Measurements from ENCODE around the gene RFFL.

DNA sequence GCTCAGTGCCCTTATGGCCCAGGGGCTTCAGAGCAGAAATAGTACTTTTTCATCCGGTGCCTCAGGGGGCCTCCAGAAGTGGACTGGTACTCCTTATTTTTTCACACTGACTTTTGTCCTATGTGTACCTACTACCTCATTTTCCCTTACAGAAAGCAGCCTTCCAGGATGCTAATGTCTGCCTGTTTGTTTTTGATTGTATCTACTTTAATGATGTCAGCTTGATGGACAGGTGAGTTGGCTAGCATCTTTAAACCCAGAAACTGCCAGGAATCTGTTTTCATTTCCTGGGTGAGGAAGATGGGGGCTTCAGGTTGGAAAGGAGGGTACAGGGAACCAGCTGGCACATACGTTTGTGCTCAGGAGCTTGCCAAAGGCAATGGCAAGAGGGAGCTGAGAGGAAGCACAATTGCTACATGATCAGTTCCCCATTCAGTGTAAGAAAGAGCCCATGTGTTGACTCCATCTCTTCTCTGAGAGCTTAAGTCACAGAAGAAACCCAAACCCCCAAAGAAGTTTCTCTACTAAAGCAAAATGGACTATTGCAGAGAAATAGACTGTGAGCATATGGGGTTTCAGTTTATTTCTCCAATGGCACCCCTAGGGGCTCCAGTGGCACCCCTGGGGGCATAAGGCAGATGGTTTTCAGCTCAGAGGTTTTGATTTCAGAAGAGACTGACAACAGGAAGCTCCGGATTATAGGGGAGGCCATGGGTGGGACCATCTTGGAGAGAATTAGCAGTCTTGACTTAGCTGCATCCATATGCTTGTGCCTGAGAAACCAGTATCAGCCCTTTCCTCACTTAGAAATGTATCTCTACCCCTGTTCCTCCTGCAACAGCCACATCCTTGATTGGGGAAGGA, 66.9 kb downstream of the RFFL start:
- TF ChIP-seq HMGXB4 (CRISPR knock-in tag; IDR thresholded peaks at IDR 0.05) = no peak
- TF ChIP-seq ELF1 (tag; IDR thresholded peaks at IDR 0.05) = no peak
- TF ChIP-seq YY1 (IDR thresholded peaks at IDR 0.05; ENCODE audit: borderline replicate concordance in 1 of 3, control insufficient read depth in 1 of 3, extremely low read depth in 1 of 3, insufficient read depth in 3 of 3, insufficient read length in 1 of 3, insufficient replicate concordance in 2 of 3, low read depth in 1 of 3, low read length in 2 of 3) = no peak
- TF ChIP-seq, protein P1, sequence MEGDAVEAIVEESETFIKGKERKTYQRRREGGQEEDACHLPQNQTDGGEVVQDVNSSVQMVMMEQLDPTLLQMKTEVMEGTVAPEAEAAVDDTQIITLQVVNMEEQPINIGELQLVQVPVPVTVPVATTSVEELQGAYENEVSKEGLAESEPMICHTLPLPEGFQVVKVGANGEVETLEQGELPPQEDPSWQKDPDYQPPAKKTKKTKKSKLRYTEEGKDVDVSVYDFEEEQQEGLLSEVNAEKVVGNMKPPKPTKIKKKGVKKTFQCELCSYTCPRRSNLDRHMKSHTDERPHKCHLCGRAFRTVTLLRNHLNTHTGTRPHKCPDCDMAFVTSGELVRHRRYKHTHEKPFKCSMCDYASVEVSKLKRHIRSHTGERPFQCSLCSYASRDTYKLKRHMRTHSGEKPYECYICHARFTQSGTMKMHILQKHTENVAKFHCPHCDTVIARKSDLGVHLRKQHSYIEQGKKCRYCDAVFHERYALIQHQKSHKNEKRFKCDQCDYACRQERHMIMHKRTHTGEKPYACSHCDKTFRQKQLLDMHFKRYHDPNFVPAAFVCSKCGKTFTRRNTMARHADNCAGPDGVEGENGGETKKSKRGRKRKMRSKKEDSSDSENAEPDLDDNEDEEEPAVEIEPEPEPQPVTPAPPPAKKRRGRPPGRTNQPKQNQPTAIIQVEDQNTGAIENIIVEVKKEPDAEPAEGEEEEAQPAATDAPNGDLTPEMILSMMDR (IDR thresholded peaks at IDR 0.05 in 2 of 3, conservative IDR thresholded peaks at IDR 0.05 in 1 of 3; ENCODE audit: insufficient read depth in 2 of 3, low read depth in 1 of 3, low read length in 3 of 3) = no peak
- no peak for TF ChIP-seq HMGN3 (IDR thresholded peaks at IDR 0.05; ENCODE audit: borderline replicate concordance, extremely low read depth, insufficient read length, low read depth, low read length)
- TF ChIP-seq ZNF12 (CRISPR knock-in tag; IDR thresholded peaks at IDR 0.05) = no peak
- TF ChIP-seq, protein P2, sequence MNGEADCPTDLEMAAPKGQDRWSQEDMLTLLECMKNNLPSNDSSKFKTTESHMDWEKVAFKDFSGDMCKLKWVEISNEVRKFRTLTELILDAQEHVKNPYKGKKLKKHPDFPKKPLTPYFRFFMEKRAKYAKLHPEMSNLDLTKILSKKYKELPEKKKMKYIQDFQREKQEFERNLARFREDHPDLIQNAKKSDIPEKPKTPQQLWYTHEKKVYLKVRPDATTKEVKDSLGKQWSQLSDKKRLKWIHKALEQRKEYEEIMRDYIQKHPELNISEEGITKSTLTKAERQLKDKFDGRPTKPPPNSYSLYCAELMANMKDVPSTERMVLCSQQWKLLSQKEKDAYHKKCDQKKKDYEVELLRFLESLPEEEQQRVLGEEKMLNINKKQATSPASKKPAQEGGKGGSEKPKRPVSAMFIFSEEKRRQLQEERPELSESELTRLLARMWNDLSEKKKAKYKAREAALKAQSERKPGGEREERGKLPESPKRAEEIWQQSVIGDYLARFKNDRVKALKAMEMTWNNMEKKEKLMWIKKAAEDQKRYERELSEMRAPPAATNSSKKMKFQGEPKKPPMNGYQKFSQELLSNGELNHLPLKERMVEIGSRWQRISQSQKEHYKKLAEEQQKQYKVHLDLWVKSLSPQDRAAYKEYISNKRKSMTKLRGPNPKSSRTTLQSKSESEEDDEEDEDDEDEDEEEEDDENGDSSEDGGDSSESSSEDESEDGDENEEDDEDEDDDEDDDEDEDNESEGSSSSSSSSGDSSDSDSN (IDR thresholded peaks at IDR 0.05; ENCODE audit: borderline replicate concordance in 1 of 2, low read depth in 2 of 2, low read length in 2 of 2) = no peak
- no peak for TF ChIP-seq TAL1 (IDR thresholded peaks at IDR 0.05)
- TF ChIP-seq, protein P3, sequence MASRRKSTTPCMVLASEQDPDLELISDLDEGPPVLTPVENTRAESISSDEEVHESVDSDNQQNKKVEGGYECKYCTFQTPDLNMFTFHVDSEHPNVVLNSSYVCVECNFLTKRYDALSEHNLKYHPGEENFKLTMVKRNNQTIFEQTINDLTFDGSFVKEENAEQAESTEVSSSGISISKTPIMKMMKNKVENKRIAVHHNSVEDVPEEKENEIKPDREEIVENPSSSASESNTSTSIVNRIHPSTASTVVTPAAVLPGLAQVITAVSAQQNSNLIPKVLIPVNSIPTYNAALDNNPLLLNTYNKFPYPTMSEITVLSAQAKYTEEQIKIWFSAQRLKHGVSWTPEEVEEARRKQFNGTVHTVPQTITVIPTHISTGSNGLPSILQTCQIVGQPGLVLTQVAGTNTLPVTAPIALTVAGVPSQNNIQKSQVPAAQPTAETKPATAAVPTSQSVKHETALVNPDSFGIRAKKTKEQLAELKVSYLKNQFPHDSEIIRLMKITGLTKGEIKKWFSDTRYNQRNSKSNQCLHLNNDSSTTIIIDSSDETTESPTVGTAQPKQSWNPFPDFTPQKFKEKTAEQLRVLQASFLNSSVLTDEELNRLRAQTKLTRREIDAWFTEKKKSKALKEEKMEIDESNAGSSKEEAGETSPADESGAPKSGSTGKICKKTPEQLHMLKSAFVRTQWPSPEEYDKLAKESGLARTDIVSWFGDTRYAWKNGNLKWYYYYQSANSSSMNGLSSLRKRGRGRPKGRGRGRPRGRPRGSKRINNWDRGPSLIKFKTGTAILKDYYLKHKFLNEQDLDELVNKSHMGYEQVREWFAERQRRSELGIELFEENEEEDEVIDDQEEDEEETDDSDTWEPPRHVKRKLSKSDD (conservative IDR thresholded peaks at IDR 0.05; ENCODE audit: low read length) = no peak

Measured in K562 (cell line).